ENCODE results near the gene LRRC25. TPM values are rescaled to one million over a fixed set of nuclear protein-coding genes. Genes with fewer than 3 reads are reported as not detected.

LRRC25 gene
- total RNA-seq, 1 donor from 2014 or later = not detected

GRCh38 chr19:18436671-18437490, 39.5 kb upstream of the LRRC25 start:
- DNase-seq (ENCODE audit: extremely low read depth, low read depth, low spot score) = no peak

GRCh38 chr19:18435842-18436670, 38.6 kb upstream of the LRRC25 start:
- no peak for DNase-seq (ENCODE audit: extremely low read depth, low read depth, low spot score)

GRCh38 chr19:18435178-18435841, 37.9 kb upstream of the LRRC25 start:
- DNase-seq (ENCODE audit: extremely low read depth, low read depth, low spot score) = no peak

- no peak for DNase-seq (ENCODE audit: extremely low read depth, low read depth, low spot score)
Measured at GRCh38 chr19:18434411-18435175, 37.2 kb upstream of the LRRC25 start.

GRCh38 chr19:18433735-18434398, 36.4 kb upstream of the LRRC25 start:
- DNase-seq (ENCODE audit: extremely low read depth, low read depth, low spot score) = no peak

GRCh38 chr19:18433015-18433691, 35.7 kb upstream of the LRRC25 start:
- DNase-seq (ENCODE audit: extremely low read depth, low read depth, low spot score) = no peak

- DNase-seq (ENCODE audit: extremely low read depth, low read depth, low spot score) = no peak
Measured at GRCh38 chr19:18432275-18433014, 35.0 kb upstream of the LRRC25 start.

GRCh38 chr19:18431351-18432197, 34.2 kb upstream of the LRRC25 start:
- DNase-seq (ENCODE audit: extremely low read depth, low read depth, low spot score) = no peak

GRCh38 chr19:18430417-18431144, 33.2 kb upstream of the LRRC25 start:
- no peak for DNase-seq (ENCODE audit: extremely low read depth, low read depth, low spot score)

- DNase-seq (ENCODE audit: extremely low read depth, low read depth, low spot score) = no peak
Measured at GRCh38 chr19:18429717-18430416, 32.4 kb upstream of the LRRC25 start.

GRCh38 chr19:18428787-18429674, 31.6 kb upstream of the LRRC25 start:
- no peak for DNase-seq (ENCODE audit: extremely low read depth, low read depth, low spot score)

GRCh38 chr19:18428173-18428786, 30.9 kb upstream of the LRRC25 start:
- no peak for DNase-seq (ENCODE audit: extremely low read depth, low read depth, low spot score)

- DNase-seq (ENCODE audit: extremely low read depth, low read depth, low spot score) = no peak
Measured at GRCh38 chr19:18427743-18428113, 30.3 kb upstream of the LRRC25 start.

GRCh38 chr19:18427080-18427742, 29.8 kb upstream of the LRRC25 start:
- DNase-seq (ENCODE audit: extremely low read depth, low read depth, low spot score) = no peak

GRCh38 chr19:18426416-18426767, 29.0 kb upstream of the LRRC25 start:
- DNase-seq (ENCODE audit: extremely low read depth, low read depth, low spot score) = no peak
